Natural killer cell treated with Interleukin-12 subunit alpha and Interleukin-12 subunit beta and Interleukin-15 and Interleukin-18, amount 100 ng/mL, for 72 hours (primary cell): ENCODE results near the gene CATSPER3. TPM values are rescaled to one million over a fixed set of nuclear protein-coding genes. Genes with fewer than 3 reads are reported as not detected.
A peak's percentile ranks its signal among the peaks of the same experiment; 100 is the strongest.

Source experiments
- ATAC-seq, 2 donors: fragments of 150-1000 bp; cut with Tn5 transposase in 1 of 2; sonication (Bioruptor Pico), chemical (Tn5 transposase) in 1 of 2; 2 replicates each; pipeline ENCODE4 v1.10.0; 2021
- DNase-seq: peaks from one replicate; pipeline ENCODE4 v3.0.0; 2022; ENCODE audit warnings: low spot score
- H3K27ac Mint-ChIP-seq, 2 donors: 1 replicate in 1 of 2; 2 replicates in 1 of 2; pipeline ENCODE4 v1.8.0; 2022; ENCODE audit warnings: mixed read lengths in 2 of 2, mild to moderate bottlenecking in 1 of 2, moderate library complexity in 1 of 2
- H3K27me3 Mint-ChIP-seq, 2 donors: 1 replicate in 1 of 2; 2 replicates in 1 of 2; pipeline ENCODE4 v1.8.0; 2022; ENCODE audit warnings: mixed read lengths in 2 of 2
- H3K36me3 Mint-ChIP-seq: one replicate; pipeline ENCODE4 v1.8.0; 2022; ENCODE audit warnings: mixed read lengths
- H3K4me1 Mint-ChIP-seq, 2 donors: 1 replicate in 1 of 2; 2 replicates in 1 of 2; pipeline ENCODE4 v1.8.0; 2022; ENCODE audit warnings: low read depth in 2 of 2, mixed read lengths in 2 of 2, mild to moderate bottlenecking in 1 of 2
- H3K4me3 Mint-ChIP-seq: one replicate; pipeline ENCODE4 v1.8.0; 2022; ENCODE audit warnings: mixed read lengths
- H3K9me3 Mint-ChIP-seq: 2 replicates; pipeline ENCODE4 v1.8.0; 2022; ENCODE audit warnings: mixed read lengths
- total RNA-seq, 2 donors: library from RNA; stranded (reverse); gene quantifications; one replicate each; pipeline ENCODE4 v1.2.3, GENCODE V29; 2022

CATSPER3 gene
- total RNA-seq, 2 donors from 2014 or later = 0.52 TPM; not detected in 1

GRCh38 chr5:135024956-135025729, 57.4 kb downstream of the CATSPER3 start:
- H3K27me3 Mint-ChIP-seq = peaks cover 30 to 35% of the 10 kb centered on the region in 2 donors
- no peak for ATAC-seq
- peaks cover 0 to 8% of the 10 kb centered on the region in 2 donors for H3K4me1 Mint-ChIP-seq
- no peak overlapping the region for H3K27ac Mint-ChIP-seq
- H3K36me3 Mint-ChIP-seq = peaks cover 9% of the 10 kb centered on the region
- no peaks in the 10 kb centered on the region for H3K9me3 Mint-ChIP-seq
- no peak overlapping the region for H3K4me3 Mint-ChIP-seq
- DNase-seq = peak; percentile 16

- peaks cover 37 to 41% of the 10 kb centered on the region in 2 donors for H3K27me3 Mint-ChIP-seq
- no peak for ATAC-seq
- no peak overlapping the region for H3K4me3 Mint-ChIP-seq
- peak; percentile 20 for DNase-seq
- H3K9me3 Mint-ChIP-seq = no peaks in the 10 kb centered on the region
- peaks cover 9% of the 10 kb centered on the region for H3K36me3 Mint-ChIP-seq
- H3K27ac Mint-ChIP-seq = no peak overlapping the region
- H3K4me1 Mint-ChIP-seq = peaks cover 3 to 8% of the 10 kb centered on the region in 2 donors
These were observed 58.3 kb downstream of the CATSPER3 start for GRCh38 chr5:135025730-135026644.

- no peak overlapping the region for H3K4me3 Mint-ChIP-seq
- no peaks in the 10 kb centered on the region for H3K9me3 Mint-ChIP-seq
- no peak for DNase-seq
These were observed 59.0 kb downstream of the CATSPER3 start for GRCh38 chr5:135026645-135027265.

GRCh38 chr5:135027266-135027696, 59.6 kb downstream of the CATSPER3 start:
- Mint-ChIP-seq H3K27me3 (peaks cover 44 to 48% of the 10 kb centered on the region in 2 donors), H3K4me3 (no peak overlapping the region), H3K9me3 (no peaks in the 10 kb centered on the region), H3K4me1 (peaks cover 5 to 8% of the 10 kb centered on the region in 2 donors), H3K36me3 (peaks cover 9% of the 10 kb centered on the region), H3K27ac (no peak overlapping the region)
- DNase-seq = no peak
- no peak for ATAC-seq

More at GRCh38 chr5:135026645-135027265, 59.0 kb downstream of the CATSPER3 start:
- peaks cover 40 to 43% of the 10 kb centered on the region in 2 donors for H3K27me3 Mint-ChIP-seq
- no peak for ATAC-seq
- H3K36me3 Mint-ChIP-seq = peaks cover 9% of the 10 kb centered on the region
- H3K27ac Mint-ChIP-seq = no peak overlapping the region
- H3K4me1 Mint-ChIP-seq = peaks cover 5 to 8% of the 10 kb centered on the region in 2 donors

- Mint-ChIP-seq H3K9me3 (no peaks in the 10 kb centered on the region), H3K27ac (no peak overlapping the region), H3K4me3 (no peak overlapping the region), H3K36me3 (peaks cover 9% of the 10 kb centered on the region), H3K4me1 (peaks cover 5 to 9% of the 10 kb centered on the region in 2 donors), H3K27me3 (peaks cover 47 to 54% of the 10 kb centered on the region in 2 donors)
- ATAC-seq (no peak), DNase-seq (no peak)
These were observed 60.2 kb downstream of the CATSPER3 start for GRCh38 chr5:135027697-135028615.

GRCh38 chr5:135028791-135029476, 61.2 kb downstream of the CATSPER3 start:
- Mint-ChIP-seq H3K27ac (no peak overlapping the region), H3K9me3 (no peaks in the 10 kb centered on the region)

GRCh38 chr5:135029477-135030122, 61.9 kb downstream of the CATSPER3 start:
- Mint-ChIP-seq H3K27me3 (peaks cover 50 to 57% of the 10 kb centered on the region in 2 donors), H3K9me3 (no peaks in the 10 kb centered on the region), H3K4me3 (peak overlapping the region; percentile 1), H3K4me1 (peaks cover 9 to 14% of the 10 kb centered on the region in 2 donors), H3K36me3 (peaks cover 9% of the 10 kb centered on the region), H3K27ac (no peak overlapping the region)
- ATAC-seq (no peak), DNase-seq (no peak)

More at GRCh38 chr5:135028791-135029476, 61.2 kb downstream of the CATSPER3 start:
- Mint-ChIP-seq H3K4me3 (no peak overlapping the region), H3K36me3 (peaks cover 9% of the 10 kb centered on the region), H3K27me3 (peaks cover 47 to 54% of the 10 kb centered on the region in 2 donors), H3K4me1 (peaks cover 9 to 14% of the 10 kb centered on the region in 2 donors)
- DNase-seq = no peak
- ATAC-seq = no peak

GRCh38 chr5:135030123-135030955, 62.6 kb downstream of the CATSPER3 start:
- Mint-ChIP-seq H3K27me3 (peaks cover 54 to 63% of the 10 kb centered on the region in 2 donors), H3K4me3 (peak overlapping the region; percentile 15), H3K36me3 (peaks cover 9% of the 10 kb centered on the region), H3K27ac (no peak overlapping the region), H3K4me1 (peaks cover 13 to 14% of the 10 kb centered on the region in 2 donors), H3K9me3 (no peaks in the 10 kb centered on the region)
- no peak for DNase-seq
- ATAC-seq = no peak

- ATAC-seq (peak; percentile 7 to 10), DNase-seq (no peak)
- H3K27ac Mint-ChIP-seq = no peak overlapping the region
- peaks cover 57 to 63% of the 10 kb centered on the region in 2 donors for H3K27me3 Mint-ChIP-seq
- H3K9me3 Mint-ChIP-seq = no peaks in the 10 kb centered on the region
- H3K4me3 Mint-ChIP-seq = peak overlapping the region; percentile 15
- H3K4me1 Mint-ChIP-seq = peaks cover 13 to 14% of the 10 kb centered on the region in 2 donors
- H3K36me3 Mint-ChIP-seq = peaks cover 9% of the 10 kb centered on the region
These were observed 63.5 kb downstream of the CATSPER3 start for GRCh38 chr5:135030956-135031812.

- H3K9me3 Mint-ChIP-seq = no peaks in the 10 kb centered on the region
- DNase-seq = no peak
- no peak for ATAC-seq
- H3K27me3 Mint-ChIP-seq = peaks cover 57% of the 10 kb centered on the region in 2 donors
- H3K36me3 Mint-ChIP-seq = peaks cover 9% of the 10 kb centered on the region
- no peak overlapping the region for H3K27ac Mint-ChIP-seq
- peaks cover 13 to 14% of the 10 kb centered on the region in 2 donors for H3K4me1 Mint-ChIP-seq
- no peak overlapping the region for H3K4me3 Mint-ChIP-seq
These were observed 64.3 kb downstream of the CATSPER3 start for GRCh38 chr5:135031813-135032694.
